8988T (cell line): ENCODE results near the gene RGL3.
"Not testable (repeated sequence)": the region's sequence is repeated elsewhere in the genome, so short reads cannot be mapped to it uniquely, and the experiment has no call there.

Source experiments
- DNase-seq: peaks from one replicate; pipeline ENCODE4 v3.0.0; 2011

RGL3 gene

DNA sequence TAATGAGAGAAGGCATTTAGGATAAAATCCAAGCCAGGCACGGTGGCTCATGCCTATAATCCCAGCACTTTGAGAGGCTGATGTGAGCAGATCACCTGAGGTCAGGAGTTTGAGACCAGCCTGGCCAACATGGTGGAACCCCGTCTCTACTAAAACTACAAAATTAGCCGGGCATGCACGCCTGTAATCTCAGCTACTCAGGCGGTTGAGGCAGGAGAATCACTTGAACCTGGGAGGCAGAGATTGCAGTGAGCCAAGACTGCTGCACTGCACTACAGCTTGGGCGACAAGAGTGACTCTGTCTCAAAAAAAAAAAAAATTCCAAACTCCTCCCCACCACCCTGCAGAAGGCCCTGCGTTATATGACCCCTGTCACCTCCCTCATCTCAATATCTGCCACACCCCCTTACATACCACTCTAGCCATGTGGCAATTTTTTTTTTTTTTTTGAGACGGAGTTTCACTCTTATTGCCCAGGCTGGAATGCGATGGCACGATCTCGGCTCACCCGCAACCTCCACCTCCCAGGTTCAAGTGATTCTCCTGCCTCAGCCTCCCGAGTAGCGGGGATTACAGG is 39.8 kb downstream of the RGL3 start:
- DNase-seq, result not testable (repeated sequence)

DNA sequence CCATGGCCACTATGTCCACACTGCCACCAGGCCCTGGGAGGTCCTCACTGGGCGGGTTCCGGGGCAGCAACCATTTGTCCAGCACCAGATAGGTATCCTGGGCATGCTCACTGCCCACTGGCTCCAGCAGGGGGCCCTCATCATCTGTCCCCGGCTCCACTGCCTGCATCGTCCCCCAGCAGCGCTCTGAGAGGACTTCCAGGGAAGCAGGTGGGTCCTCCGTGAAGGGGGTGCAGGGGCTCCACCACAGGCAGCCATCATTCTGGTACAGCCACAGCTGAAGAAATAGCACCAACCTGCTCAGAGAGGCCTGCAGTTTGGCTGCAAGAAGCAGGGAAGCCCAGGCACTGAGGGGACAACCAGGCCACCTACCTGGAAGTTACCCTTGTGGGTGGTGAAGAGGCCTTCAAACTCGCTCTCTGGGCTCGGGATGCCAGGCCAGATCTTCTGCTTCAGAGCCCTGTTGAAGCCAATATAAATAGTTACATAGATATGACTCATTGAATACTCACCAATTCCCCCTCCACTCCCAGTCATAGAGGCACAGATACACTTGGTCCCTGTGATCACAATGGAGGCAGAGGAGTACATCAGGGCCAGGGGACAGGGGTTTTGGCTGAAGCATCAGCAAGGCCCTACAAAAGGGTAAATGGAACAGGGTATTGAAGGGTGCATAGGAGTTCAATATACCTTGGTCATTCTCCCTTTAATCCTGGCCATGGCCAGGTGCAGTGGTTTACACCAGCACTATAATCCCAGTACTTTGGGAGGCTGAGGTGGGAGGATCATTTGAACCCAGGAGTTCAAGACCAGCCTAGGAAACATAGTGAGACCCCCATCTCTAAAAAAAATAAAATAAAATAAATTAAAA is 40.6 kb downstream of the RGL3 start:
- DNase-seq, result no peak

DNA sequence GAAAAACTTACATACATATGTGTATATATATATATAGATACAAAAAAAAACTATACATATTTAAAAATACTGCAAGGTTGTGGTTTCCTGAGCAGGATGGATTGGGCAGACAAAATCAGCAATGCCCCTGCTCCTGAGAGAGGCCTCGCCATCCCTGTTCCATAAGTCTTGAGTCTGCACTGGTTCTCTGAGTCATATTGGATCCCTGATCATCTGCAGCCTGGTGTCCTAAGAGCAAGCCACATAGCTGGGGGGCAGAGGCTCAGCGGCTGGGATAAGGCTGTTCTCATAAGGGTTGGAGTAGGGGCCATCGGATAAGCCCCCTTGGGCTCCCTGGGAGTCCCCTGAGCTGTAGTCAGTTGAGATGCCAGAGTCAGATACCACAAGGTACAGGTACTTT is 41.4 kb downstream of the RGL3 start:
- DNase-seq, result no peak

DNA sequence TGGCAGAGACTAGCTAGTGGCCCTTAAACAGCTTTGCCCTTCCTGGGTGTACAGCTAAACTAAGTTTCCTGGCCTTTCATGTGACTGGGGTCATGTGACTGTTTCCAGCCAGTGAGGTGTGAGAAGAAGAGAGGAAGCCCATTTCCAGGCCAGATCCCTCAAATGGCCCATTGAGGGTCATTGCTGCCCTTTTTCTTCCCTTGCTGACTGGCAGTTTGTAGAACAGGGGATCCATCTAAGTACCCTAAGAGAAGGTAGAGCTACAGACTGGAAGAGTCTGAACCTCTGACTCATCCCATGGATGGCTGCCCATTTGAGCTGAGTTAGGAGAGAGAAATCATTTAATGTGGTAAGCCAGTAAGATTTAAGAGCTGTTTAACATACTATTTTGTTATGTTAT is 41.9 kb downstream of the RGL3 start:
- no peak for DNase-seq

DNA sequence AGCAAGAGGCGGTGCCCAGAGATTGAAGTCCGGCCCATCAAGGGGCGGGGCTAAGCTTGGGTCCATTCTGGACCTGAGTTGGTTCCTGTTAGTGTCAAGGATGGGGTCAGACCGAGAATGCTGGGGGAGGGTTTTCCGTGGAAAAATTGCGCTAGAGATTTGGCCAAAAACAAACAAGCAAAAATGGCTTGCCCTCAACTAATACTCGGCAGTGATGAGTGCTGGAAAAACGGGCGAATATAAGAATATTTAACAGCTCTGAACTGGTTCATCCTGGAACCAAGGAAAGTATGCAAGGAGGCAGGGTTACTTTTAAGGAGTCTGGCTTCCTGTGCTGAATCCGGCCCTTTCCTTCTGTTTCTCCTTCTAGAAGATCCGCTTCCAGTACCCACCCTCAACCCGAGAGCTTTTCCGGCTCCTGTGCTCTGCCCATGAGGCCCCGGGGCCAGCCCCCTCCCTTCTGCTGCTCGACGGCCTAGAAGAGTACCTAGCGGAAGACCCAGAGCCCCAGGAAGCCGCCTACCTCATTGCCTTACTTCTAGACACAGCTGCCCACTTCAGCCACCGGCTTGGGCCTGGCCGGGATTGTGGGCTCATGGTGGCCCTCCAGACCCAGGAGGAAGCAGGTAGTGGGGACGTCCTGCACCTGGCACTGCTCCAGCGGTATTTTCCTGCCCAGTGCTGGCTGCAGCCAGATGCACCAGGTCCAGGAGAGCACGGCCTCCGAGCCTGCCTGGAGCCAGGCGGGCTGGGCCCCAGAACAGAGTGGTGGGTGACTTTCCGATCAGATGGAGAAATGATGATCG is 43.8 kb downstream of the RGL3 start:
- no peak for DNase-seq

DNA sequence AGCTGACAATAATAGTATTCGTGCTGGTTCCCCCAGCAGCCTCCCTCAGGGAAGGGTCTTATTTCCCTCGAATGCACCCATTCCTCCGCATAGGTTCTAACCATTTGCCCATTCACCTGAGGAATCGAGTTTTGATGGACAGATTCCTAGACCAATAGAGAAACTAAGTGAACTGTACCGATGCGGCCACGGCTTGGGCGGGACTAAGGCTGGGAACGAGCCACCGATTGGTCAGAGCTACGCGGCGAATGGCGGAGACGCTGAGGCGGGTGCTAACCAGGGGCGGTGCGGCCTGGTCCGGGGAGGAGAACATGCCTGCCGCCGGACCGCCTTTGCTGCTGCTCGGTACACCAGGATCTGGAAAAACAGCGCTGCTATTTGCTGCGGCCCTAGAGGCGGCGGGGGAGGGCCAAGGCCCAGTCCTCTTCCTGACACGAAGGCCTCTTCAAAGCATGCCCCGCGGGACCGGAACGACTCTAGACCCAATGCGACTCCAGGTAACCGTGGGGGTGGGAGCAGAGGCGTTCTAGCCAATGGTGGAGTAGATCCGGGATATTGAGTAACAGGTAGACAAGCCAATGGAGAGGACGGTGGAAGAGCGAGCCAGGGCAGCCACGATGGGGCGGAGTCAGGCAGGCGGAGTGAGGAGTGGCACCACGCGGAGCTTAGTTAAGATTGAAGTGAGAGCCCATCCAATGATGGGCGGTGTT is 44.5 kb downstream of the RGL3 start, which contains the start of gene SWSAP1:
Gene SWSAP1, plus strand, starts transcription at position 234 of the 710 bp plus-strand sequence. Its CDS starts 15 bp downstream, at position 249.
- DNase-seq, result peak; percentile 88

DNA sequence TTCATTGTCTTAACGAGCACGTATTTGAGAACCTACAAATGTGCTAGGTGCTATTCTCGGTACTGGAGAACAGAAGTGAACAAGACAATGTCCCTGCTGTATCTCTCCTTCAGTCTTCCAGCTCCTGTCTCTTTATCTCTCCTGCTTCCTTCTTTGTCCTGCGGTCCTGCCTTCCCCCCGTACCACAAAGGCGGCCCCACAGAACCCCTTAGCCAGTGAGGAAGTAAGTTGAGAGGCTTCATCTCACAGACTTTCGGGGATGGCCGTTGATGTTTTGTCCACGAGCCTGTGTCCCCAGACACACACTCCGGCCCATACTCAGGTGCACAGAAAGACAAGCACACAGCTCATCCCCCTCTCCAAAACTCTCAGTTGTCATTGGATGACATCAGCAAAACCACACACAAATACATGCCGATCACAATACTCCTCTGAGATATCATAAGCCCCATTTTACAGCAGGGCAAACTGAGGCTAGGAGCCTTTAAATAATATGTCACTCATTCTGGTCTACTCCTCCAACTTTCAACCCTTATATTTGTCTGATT is 45.2 kb downstream of the RGL3 start:
- DNase-seq, result no peak

DNA sequence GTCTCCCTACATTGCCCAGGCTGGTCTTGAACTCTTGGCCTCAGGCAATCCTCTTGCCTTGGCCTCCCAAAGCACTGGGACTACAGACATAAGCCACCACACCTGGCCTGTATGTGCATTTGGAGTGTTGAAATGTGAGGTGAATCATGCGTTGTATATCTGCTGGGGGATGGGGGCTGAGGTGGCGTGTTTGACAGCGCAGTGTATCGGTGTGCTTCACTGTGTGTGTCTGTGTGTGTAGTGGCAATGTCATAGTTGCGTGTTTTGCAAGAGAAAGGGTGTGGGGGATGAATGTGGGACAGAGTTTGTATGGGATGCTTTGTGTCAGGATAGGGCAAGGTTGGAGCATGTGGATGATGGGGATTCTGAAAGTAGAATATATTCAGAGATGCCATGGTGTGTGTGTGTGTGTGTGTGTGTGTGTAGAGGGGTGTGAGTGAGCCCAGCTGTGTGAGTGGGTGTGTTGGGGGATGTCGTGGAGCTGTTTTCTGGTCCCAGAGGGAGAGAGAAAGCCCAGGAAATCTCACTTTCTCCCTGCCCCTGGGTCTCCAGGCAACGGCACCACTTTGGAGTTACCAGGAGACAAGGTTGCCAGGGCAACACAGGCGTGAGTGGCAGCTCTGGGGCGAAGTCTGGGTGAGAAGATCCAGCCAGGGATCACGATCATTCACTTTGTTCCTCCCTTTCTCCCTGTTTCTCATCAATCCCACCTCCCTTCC is 45.8 kb downstream of the RGL3 start:
- DNase-seq, result no peak

DNA sequence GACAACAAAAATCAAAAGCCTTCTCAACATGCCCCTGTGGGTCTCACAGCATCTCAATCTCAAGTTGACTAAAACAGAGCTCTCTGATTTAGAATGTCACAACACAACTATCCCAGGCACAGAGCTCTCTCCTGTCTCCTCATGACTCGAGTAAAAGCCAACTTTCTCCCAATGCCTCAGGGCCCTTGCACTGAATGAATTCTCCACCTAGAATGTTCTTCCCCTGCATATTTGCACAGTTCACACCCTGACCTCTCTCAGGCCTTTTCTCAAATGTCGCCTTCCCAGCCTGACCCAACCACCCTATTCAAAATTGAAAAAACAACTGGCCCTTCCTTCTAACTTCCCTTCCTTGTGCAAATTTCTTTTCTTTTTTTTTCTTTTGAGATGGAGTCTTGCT is 48.4 kb downstream of the RGL3 start:
- no peak for DNase-seq

DNA sequence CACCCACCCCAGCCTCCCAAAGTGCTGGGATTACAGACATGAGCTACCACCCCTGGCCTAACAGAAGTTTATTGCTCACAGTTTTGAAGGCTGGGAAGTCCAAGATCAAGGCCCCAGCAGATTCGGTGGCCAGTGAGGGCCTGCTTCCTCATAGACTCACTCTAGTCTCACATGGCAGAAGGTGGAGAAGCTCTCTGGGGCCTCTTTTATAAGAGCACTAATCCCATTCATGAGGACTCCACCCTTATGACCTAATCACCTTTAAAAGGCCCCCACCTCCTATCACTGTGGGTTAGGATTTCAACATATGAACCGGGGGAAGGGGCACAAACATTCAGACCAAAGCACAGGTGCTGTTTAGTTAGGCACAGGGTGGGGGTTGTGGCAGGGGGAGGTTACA is 51.6 kb downstream of the RGL3 start:
- DNase-seq, result no peak

DNA sequence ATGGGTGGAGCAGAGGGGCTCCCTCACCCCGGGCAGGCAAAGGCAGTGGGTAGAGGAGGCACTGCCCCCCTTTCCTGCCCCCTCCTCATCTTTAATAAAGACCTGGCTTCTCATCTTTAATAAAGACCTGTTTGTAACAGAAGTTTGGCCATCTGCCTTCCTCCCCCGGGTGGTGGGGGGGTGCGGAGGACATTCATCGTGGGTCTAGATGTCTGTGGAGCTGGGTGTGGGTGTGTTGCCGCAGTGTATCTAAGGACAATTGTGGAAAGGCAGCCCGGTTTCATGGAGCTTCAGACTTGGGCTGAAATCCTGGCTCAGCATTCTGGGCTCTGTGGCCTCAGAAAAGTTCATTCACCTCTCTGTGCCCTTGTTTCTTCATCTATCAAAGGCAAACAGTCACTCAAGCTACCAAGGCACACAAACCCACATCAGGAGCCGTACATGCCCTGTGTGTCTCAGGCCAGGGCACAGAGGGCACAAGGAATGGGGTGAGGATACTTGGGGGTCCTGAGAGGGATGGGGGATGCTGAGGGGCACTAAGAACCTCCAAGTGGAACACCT is 53.5 kb downstream of the RGL3 start:
- DNase-seq, result no peak

DNA sequence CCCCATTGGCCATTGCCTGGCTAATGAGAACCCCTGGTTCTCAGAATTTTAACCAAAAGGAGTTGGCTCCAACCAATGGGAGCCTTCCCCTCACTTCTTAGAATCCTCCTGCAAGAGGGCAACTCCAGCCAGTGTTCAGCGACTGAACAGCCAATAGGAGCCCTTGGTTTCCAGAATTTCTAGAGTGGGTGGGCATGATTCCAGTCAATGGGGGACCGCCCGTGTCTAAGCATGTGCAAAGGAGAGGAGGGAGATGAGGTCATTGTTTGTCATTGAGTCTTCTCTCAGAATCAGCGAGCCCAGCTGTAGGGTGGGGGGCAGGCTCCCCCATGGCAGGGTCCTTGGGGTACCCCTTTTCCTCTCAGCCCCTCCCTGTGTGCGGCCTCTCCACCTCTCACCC is 54.2 kb downstream of the RGL3 start:
- DNase-seq, result no peak

DNA sequence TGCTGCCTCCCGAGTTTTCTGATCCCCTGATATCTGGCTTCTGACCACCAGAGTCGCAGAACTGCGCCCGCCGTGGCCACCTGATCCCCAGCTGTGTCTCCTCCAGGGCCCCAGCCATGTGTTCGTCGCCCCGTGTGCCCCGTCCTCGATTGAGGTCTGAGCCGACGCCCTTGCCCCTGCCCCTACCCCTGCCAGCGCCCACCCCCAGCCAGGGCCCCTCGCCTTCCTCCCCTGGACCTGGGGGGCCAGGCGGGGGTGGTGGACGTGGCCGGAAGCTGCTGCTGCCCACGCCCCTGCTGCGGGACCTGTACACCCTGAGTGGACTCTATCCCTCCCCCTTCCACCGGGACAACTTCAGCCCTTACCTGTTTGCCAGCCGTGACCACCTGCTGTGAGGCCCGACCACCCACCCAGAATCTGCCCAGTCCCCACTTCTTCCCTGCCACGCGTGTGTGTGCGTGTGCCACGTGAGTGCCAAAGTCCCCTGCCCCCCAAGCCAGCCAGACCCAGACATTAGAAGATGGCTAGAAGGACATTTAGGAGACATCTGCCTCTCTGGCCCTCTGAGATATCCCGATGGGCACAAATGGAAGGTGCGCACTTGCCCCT is 54.7 kb downstream of the RGL3 start:
- no peak for DNase-seq

DNA sequence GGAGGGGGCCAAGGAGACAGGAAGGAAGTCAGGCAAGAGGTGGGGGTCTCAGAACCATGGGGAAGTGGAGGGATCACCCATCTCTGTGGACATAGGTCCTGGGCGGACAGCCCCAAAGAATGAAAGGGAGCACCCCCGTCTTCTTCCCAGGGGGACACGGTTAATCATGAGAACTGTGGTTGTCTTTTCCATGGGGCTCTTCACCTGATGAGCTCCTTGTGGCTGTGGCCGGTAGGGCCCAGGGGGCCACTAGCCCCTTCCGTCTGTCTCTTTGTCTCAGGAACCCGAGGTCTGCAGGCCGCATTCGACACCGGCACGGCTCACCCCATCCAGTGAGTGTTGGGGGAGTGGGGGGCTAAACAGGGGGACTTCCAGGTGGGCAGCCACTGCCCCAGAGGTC is 55.2 kb downstream of the RGL3 start:
- no peak for DNase-seq

DNA sequence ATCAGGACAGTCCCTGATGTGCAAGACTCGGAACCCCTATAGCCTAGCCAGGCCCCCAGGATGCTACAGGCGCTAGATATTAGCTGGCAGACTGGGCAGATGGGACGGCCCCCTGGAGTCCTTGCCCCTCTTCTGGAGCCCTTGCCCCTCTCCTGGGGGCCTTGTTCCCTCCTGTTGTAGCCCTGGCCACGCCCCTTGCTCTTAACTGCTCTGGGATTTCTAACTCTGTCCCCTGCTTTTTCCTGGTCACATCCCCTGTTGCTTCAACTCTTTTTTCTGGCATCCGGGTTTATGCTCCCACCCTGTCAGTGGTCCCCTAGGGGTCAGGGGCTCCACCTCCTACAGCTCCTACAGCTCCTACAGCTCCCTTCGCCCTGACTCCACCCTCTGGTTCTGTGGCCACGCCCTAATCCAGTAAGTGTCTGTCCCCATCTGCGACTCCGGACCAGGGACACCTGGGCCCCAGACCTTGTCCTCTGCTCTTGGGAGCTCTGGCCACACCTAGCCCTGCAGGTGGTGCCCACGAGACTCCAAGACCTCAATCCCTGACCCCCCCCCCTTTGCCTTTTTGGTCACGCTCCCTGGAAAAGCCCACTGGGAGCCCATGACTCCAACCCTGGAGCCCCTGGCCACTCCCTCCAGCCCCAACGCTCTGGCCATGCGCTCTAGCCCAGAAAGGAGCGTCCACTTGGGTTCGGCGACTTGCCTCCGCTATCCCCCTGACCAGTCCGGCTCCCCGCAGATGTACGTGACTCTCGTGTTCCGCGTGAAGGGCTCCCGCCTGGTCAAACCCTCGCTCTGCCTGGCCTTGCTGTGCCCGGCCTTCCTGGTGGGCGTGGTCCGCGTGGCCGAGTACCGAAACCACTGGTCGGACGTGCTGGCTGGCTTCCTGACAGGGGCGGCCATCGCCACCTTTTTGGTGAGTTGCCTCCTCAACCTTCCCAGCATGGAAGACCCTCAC is 57.1 kb downstream of the RGL3 start:
- DNase-seq, result no peak

DNA sequence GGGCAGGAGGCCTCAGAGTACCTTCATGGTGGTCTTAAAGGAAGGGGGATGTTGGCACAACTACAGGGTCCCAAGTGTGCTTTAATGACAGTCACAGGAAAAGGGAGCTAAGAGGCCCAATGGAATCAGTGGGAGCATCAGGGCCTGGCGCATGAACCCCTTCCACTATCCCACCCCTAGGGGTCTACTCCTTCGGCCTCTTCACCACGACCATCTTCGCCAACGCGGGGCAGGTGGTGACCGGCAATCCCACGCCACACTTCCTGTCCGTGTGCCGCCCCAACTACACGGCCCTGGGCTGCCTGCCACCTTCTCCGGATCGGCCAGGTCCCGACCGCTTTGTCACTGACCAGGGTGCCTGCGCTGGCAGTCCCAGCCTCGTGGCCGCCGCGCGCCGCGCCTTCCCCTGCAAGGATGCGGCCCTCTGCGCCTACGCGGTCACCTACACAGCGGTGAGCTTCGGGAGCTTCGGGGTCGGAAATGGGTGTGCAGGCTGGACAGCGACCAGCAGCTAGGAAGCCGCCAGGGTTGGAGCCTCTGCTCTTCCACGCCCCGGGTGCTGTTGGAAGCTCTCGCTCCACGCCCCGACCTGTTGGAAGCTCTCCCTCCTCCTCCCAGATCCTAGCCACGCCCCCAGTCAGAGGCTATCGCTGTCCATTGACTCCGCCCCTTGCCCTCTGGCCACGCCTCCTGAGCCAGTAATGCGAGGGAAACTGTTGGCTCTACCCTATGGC is 57.9 kb downstream of the RGL3 start:
- no peak for DNase-seq

DNA sequence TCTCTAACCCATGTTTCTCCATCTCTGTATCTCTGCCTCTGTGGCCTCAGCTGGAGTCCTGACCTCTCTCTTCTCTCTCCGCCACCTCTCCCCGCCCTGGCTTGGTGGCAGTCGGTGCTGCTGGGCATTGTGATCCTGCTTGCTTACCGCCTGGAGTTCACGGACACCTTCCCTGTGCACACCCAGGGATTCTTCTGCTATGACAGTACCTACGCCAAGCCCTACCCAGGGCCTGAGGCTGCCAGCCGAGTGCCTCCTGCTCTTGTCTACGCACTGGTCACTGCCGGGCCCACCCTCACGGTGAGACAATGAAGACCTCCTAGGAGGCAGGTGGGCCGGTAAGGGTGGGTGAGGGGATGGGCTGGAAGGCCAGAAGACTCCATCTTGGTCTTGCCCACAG is 59.7 kb downstream of the RGL3 start:
- no peak for DNase-seq

DNA sequence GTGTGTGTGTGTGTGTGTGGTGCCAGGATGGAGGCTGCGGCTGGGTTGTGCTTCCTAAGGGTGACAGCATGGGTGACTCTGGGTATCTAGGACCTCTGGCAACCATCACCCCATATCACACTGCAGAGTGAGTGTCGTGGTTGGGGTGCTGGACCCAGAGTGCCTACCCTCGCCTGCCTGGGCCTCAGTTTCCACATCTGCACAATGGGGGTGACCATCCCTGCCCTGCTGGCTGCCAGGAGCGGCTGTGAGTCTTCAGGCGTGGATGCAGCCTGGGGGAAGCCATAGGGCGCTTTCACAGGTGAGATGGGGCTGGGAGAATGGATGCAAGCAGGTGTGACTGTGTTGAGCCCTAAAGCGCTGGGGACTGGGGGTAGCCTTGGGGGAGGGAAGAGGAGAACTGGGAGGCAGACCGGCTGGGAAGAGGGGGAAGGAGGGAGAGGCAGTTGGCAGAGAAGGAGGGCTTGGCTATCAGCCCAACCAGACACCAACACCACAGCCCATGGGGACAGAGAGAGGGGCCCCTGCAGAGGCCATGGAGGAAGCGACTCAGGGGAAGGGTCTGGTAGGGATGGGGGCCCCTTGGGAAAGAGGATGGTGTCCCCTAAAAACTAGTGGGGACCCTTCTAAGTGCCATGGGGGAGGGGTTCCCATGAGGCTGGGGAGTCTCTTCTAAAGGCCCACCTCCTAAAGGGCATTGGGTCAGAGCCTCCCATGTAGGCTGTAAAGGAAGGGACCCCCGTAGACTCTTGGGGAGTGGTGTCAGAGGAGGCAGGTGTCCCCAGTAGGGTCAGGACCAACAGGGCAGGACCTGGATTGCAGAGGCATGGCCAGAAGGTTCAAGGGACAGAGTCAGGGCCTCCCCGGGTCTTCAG is 62.2 kb downstream of the RGL3 start:
- no peak for DNase-seq
